Kidney epithelial cell (primary cell): Measurements from ENCODE around the gene HELZ2. TPM values are rescaled to one million over a fixed set of nuclear protein-coding genes. Genes with fewer than 3 reads are reported as not detected.

ENCODE experiments used
- DNase-seq: peaks from one replicate; pipeline ENCODE4 v3.0.0-alpha.2; 2010; ENCODE audit warnings: low read depth
- H3K27me3 ChIP-seq: 2 replicates; pipeline ENCODE4 v1.6.0; 2011; ENCODE audit warnings: low read length; ENCODE audit not compliant: control insufficient read depth, insufficient read depth
- H3K36me3 ChIP-seq: 2 replicates; pipeline ENCODE4 v1.5.1; 2011; ENCODE audit warnings: low read length; ENCODE audit not compliant: control insufficient read depth, insufficient read depth
- H3K4me3 ChIP-seq: 2 replicates; pipeline ENCODE4 v1.5.1; 2011; ENCODE audit warnings: low read depth, mild to moderate bottlenecking, control low read depth, low read length
- CTCF ChIP-seq: IDR thresholded peaks from 2 replicates; pipeline ENCODE4 v1.5.1; 2011; ENCODE audit warnings: mild to moderate bottlenecking, moderate library complexity, low read length, control low read depth, inconsistent platforms; ENCODE audit not compliant: insufficient read depth, poor library complexity, severe bottlenecking
- total RNA-seq: library from RNA; depleted of rRNA; stranded (reverse); fragments of >200 nt; gene quantifications from 2 replicates; pipeline ENCODE4 v1.2.3, GENCODE V29; 2015

Gene HELZ2
- total RNA-seq, 1 donor from 2014 or later, result 69.2 TPM

GRCh38 chr20:63538204-63539091 is 35.6 kb downstream of the HELZ2 start:
- Histone ChIP-seq H3K27me3 (peaks cover 24% of the 10 kb centered on the region), H3K36me3 (no peaks in the 10 kb centered on the region), H3K4me3 (peak overlapping the region; percentile 22)
- TF ChIP-seq CTCF, result no peak
- no peak for DNase-seq

GRCh38 chr20:63537525-63538203 is 36.4 kb downstream of the HELZ2 start:
- Histone ChIP-seq H3K4me3 (peak overlapping the region; percentile 22), H3K27me3 (peaks cover 26% of the 10 kb centered on the region), H3K36me3 (no peaks in the 10 kb centered on the region)
- TF ChIP-seq CTCF, result peak; percentile 88
- DNase-seq, result peak; percentile 61

- H3K36me3 ChIP-seq, result no peaks in the 10 kb centered on the region
- no peak for DNase-seq
- H3K4me3 ChIP-seq, result peak within 1 kb of the TSS; percentile 22
- peaks cover 29% of the 10 kb centered on the region for H3K27me3 ChIP-seq
- TF ChIP-seq CTCF, result no peak
Observed at GRCh38 chr20:63536997-63537524, 37.0 kb downstream of the HELZ2 start, which contains the start of gene PTK6. TSS of gene PTK6 (minus strand) at chr20:63537376. CDS start at chr20:63537314, 62 bp downstream.

DNA sequence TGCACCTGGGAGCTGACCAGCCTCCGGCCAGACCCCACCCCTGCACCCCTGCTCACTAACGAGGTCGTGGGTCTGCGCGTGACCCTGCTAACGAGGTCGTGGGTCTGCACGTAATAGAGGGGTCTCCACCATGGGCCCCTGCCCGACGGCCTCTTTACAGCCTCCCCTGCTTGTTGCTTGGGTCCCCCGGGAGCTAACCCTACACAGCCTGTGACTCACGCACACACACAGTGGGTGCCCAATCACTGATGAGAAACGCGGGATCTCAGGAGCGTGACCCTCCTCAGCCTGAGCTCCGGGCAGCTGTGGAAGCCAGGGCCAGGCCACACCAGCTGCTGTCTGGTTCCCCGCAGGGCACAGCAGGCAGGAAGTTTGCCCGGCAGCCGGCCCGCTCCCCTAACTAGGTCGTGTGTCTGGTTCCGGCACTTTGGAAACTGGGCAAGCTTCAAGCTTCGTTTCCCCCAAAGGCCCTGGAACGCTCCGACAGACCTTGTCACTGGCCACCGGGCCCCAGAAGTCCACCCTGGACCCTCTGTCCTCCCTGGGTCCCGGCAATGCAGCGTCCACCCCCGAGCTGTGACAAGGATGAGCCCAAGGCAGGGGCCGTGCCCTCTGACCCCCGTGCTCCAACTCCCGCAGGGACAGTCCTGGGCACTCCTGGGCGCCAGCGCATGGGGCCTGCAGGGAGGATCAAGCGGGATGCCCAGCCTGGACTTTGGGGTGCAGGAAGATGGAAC is 37.6 kb downstream of the HELZ2 start:
- Histone ChIP-seq H3K4me3 (no peak overlapping the region), H3K36me3 (no peaks in the 10 kb centered on the region), H3K27me3 (peaks cover 29% of the 10 kb centered on the region)
- no peak for DNase-seq
- TF ChIP-seq CTCF, result no peak

DNA sequence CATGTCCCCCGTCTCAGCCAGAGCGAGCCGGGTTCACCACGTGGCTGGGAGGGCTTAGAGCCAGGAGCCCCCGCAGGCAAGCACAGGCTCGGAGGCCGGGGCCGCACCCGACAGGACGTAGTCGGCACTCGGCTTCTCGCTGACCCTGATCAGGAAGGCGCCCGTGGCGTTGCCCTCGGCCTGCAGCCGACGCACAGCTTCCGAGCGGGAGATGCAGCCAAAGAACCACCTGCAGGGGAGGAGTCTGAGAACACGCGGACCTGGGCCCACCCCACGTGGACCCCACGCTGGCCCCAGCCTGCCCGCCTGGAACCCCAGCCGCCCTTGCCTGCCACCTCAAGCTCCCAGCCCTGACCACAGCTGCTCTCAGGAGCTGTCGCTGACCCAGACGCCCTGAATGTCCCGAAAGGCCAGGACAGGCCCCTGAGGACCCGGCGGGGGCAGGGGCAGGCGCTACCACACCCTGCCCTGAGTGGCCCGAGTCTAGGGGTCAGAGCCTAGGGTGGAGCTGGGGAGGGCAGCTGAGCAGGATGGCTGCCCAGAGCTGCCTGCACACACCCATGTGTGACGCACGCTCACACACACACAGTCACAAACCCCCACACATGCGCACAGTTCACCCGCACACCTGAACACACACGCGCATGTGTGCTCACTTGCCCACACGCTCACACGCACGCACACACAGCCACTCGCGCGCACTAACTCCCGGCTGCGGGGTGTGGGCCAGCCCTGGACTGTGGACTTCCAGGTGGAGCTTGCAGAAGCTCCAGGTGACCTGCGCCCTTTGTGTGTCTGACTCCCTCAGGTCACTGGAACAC is 39.0 kb downstream of the HELZ2 start:
- TF ChIP-seq CTCF, result no peak
- no peak overlapping the region for H3K4me3 ChIP-seq
- H3K36me3 ChIP-seq, result no peaks in the 10 kb centered on the region
- H3K27me3 ChIP-seq, result peaks cover 24% of the 10 kb centered on the region
- DNase-seq, result no peak
